Peyer's patch (tissue), 4 donors: ENCODE measurements around the gene TCEA2. TPM values are rescaled to one million over a fixed set of nuclear protein-coding genes. Genes with fewer than 3 reads are reported as not detected.

Experiments used
- DNase-seq, 3 donors: peaks; one replicate each; pipeline ENCODE4 v3.0.0-alpha.2; 2017 to 2019
- H3K27ac ChIP-seq, 4 donors: fragments of 200-600 bp; sonication (generic); one replicate each; pipeline ENCODE4 v1.5.1; 2016 to 2019
- H3K27me3 ChIP-seq, 2 donors: fragments of 200-600 bp; sonication (generic); one replicate each; pipeline ENCODE4 v1.5.1; 2019
- H3K36me3 ChIP-seq, 3 donors: fragments of 200-600 bp; sonication (generic); one replicate each; pipeline ENCODE4 v1.5.1; 2016 to 2019
- H3K4me1 ChIP-seq, 4 donors: fragments of 200-600 bp; sonication (generic); one replicate each; pipeline ENCODE4 v1.5.1; 2016 to 2019
- H3K4me3 ChIP-seq, 4 donors: fragments of 200-600 bp; sonication (generic); 1 replicate in 3 of 4; 2 replicates in 1 of 4; pipeline ENCODE4 v1.5.1; 2016 to 2019; ENCODE audit warnings: mild to moderate bottlenecking in 1 of 4
- H3K9me3 ChIP-seq, 4 donors: fragments of 200-600 bp; sonication (generic); one replicate each; pipeline ENCODE4 v1.5.1; 2016 to 2019; ENCODE audit warnings: mild to moderate bottlenecking in 1 of 4
- CTCF ChIP-seq, 6 experiments: fragments of 450-650 bp in 4 of 6; fragments of 200-600 bp in 2 of 6; sonication (generic) in 1 of 6; IDR thresholded peaks; one replicate each; pipeline ENCODE4 v1.5.1; 2017 to 2019; ENCODE audit warnings: antibody characterized with exemption in 6 of 6, mild to moderate bottlenecking in 3 of 6, moderate library complexity in 1 of 6
- POLR2A ChIP-seq, 2 donors: fragments of 450-650 bp; IDR thresholded peaks; one replicate each; pipeline ENCODE4 v1.5.1; 2017; ENCODE audit warnings: antibody characterized with exemption in 2 of 2, mild to moderate bottlenecking in 2 of 2, moderate library complexity in 2 of 2
- total RNA-seq, 4 donors: library from RNA; depleted of rRNA; stranded (reverse); fragments of >200 nt; gene quantifications; one replicate each; pipeline ENCODE4 v1.1.0, GENCODE V29; 2016

The TCEA2 gene
- total RNA-seq, 4 donors from 2014 or later = 4.7 to 19.8 (median 8.3) TPM

- DNase-seq = no peak
- peaks cover 0 to 18% (median 4%) of the 10 kb centered on the region in 4 donors for H3K4me1 ChIP-seq
- no peak for TF ChIP-seq POLR2A (IDR thresholded peaks at IDR 0.05)
- TF ChIP-seq CTCF (IDR thresholded peaks at IDR 0.05) = no peak
- peaks cover 0 to 95% (median 4%) of the 10 kb centered on the region in 3 donors for H3K36me3 ChIP-seq
- no peaks in the 10 kb centered on the region for H3K9me3 ChIP-seq
- H3K4me3 ChIP-seq = no peak overlapping the region
- no peaks in the 10 kb centered on the region for H3K27me3 ChIP-seq
- H3K27ac ChIP-seq = no peak overlapping the region
These were observed 39.4 kb upstream of the TCEA2 start for GRCh38 chr20:64023361-64024140.

GRCh38 chr20:64024141-64024990 is 38.6 kb upstream of the TCEA2 start:
- H3K4me1 ChIP-seq = peaks cover 0 to 18% (median 4%) of the 10 kb centered on the region in 4 donors
- no peak for TF ChIP-seq CTCF (IDR thresholded peaks at IDR 0.05)
- TF ChIP-seq POLR2A (IDR thresholded peaks at IDR 0.05) = no peak
- H3K36me3 ChIP-seq = peaks cover 0 to 95% (median 4%) of the 10 kb centered on the region in 3 donors
- no peaks in the 10 kb centered on the region for H3K27me3 ChIP-seq
- no peaks in the 10 kb centered on the region for H3K9me3 ChIP-seq
- peak in 2 of 3 donors; percentile 73 for DNase-seq
- H3K4me3 ChIP-seq = no peak overlapping the region
- H3K27ac ChIP-seq = no peak overlapping the region

GRCh38 chr20:64025101-64025825 is 37.7 kb upstream of the TCEA2 start:
- no peak overlapping the region for H3K27ac ChIP-seq
- H3K27me3 ChIP-seq = no peaks in the 10 kb centered on the region
- peaks cover 0 to 18% (median 4%) of the 10 kb centered on the region in 4 donors for H3K4me1 ChIP-seq
- TF ChIP-seq POLR2A (IDR thresholded peaks at IDR 0.05) = no peak
- no peak for TF ChIP-seq CTCF (IDR thresholded peaks at IDR 0.05)
- H3K36me3 ChIP-seq = peaks cover 0 to 95% (median 10%) of the 10 kb centered on the region in 3 donors
- no peak for DNase-seq
- H3K9me3 ChIP-seq = no peaks in the 10 kb centered on the region
- no peak overlapping the region for H3K4me3 ChIP-seq

GRCh38 chr20:64025826-64026412 is 37.1 kb upstream of the TCEA2 start:
- no peak overlapping the region for H3K27ac ChIP-seq
- H3K9me3 ChIP-seq = no peaks in the 10 kb centered on the region
- TF ChIP-seq POLR2A (IDR thresholded peaks at IDR 0.05) = no peak
- no peak for TF ChIP-seq CTCF (IDR thresholded peaks at IDR 0.05)
- peaks cover 0 to 18% (median 4%) of the 10 kb centered on the region in 4 donors for H3K4me1 ChIP-seq
- no peak overlapping the region for H3K4me3 ChIP-seq
- peaks cover 0 to 92% (median 10%) of the 10 kb centered on the region in 3 donors for H3K36me3 ChIP-seq
- H3K27me3 ChIP-seq = no peaks in the 10 kb centered on the region
- DNase-seq = no peak
